ENCODE measurements around the gene JUP. TPM values are rescaled to one million over a fixed set of nuclear protein-coding genes. Genes with fewer than 3 reads are reported as not detected.
A peak's percentile ranks its signal among the peaks of the same experiment; 100 is the strongest.

Gene JUP
- total and polyA plus RNA-seq, 2 of the 13 experiments (the other 11 are each of a cell fraction or from before 2014, with no cell fraction given), result 12.1 to 20.6 TPM

- TF ChIP-seq CENPBD1 (CRISPR knock-in tag; IDR thresholded peaks at IDR 0.05; ENCODE audit: borderline replicate concordance, low read depth) (no peak), ZNF800 (CRISPR knock-in tag; IDR thresholded peaks at IDR 0.05) (no peak), SAFB2 (CRISPR knock-in tag; IDR thresholded peaks at IDR 0.05; ENCODE audit: borderline replicate concordance, low read depth) (no peak), PPARG (CRISPR knock-in tag; conservative IDR thresholded peaks at IDR 0.05) (no peak), ZNF713 (CRISPR knock-in tag; IDR thresholded peaks at IDR 0.05) (no peak), ZNF607 (CRISPR knock-in tag; IDR thresholded peaks at IDR 0.05; ENCODE audit: borderline replicate concordance) (no peak), ZNF652 (CRISPR knock-in tag; IDR thresholded peaks at IDR 0.05; ENCODE audit: borderline replicate concordance, low read depth) (no peak), ELF1 (CRISPR knock-in tag; IDR thresholded peaks at IDR 0.05) (no peak; the same call in none of the 2 replicates), ZZZ3 (CRISPR knock-in tag; IDR thresholded peaks at IDR 0.05; ENCODE audit: borderline replicate concordance) (0 out of 2 replicates have a peak, but pooled peaks have one; percentile 32), KLF16 (CRISPR knock-in tag; IDR thresholded peaks at IDR 0.05) (peak in 1 of 2 experiments; percentile 34; a peak in 1 of 4 replicates), KAT7 (CRISPR knock-in tag; IDR thresholded peaks at IDR 0.05; ENCODE audit: borderline replicate concordance) (no peak), NKX3-1 (CRISPR knock-in tag; IDR thresholded peaks at IDR 0.05) (no peak), POLR2AphosphoS5 (IDR thresholded peaks at IDR 0.05; ENCODE audit: low read depth, low read length) (peak; percentile 57), HINFP (CRISPR knock-in tag; IDR thresholded peaks at IDR 0.05; ENCODE audit: low read depth) (no peak), ZNF572 (CRISPR knock-in tag; IDR thresholded peaks at IDR 0.05) (no peak), ZBTB7B (CRISPR knock-in tag; IDR thresholded peaks at IDR 0.05) (no peak), KLF12 (CRISPR knock-in tag; IDR thresholded peaks at IDR 0.05; ENCODE audit: borderline replicate concordance) (no peak), ARNT2 (CRISPR knock-in tag; IDR thresholded peaks at IDR 0.05; ENCODE audit: low read depth) (peak; percentile 76; the same call in 1 of the 2 replicates)
- TF ChIP-seq, protein P1, sequence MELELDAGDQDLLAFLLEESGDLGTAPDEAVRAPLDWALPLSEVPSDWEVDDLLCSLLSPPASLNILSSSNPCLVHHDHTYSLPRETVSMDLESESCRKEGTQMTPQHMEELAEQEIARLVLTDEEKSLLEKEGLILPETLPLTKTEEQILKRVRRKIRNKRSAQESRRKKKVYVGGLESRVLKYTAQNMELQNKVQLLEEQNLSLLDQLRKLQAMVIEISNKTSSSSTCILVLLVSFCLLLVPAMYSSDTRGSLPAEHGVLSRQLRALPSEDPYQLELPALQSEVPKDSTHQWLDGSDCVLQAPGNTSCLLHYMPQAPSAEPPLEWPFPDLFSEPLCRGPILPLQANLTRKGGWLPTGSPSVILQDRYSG (CRISPR knock-in tag; IDR thresholded peaks at IDR 0.05), result peak; percentile 64; the same call in 1 of the 2 replicates
- TF ChIP-seq, protein P2, sequence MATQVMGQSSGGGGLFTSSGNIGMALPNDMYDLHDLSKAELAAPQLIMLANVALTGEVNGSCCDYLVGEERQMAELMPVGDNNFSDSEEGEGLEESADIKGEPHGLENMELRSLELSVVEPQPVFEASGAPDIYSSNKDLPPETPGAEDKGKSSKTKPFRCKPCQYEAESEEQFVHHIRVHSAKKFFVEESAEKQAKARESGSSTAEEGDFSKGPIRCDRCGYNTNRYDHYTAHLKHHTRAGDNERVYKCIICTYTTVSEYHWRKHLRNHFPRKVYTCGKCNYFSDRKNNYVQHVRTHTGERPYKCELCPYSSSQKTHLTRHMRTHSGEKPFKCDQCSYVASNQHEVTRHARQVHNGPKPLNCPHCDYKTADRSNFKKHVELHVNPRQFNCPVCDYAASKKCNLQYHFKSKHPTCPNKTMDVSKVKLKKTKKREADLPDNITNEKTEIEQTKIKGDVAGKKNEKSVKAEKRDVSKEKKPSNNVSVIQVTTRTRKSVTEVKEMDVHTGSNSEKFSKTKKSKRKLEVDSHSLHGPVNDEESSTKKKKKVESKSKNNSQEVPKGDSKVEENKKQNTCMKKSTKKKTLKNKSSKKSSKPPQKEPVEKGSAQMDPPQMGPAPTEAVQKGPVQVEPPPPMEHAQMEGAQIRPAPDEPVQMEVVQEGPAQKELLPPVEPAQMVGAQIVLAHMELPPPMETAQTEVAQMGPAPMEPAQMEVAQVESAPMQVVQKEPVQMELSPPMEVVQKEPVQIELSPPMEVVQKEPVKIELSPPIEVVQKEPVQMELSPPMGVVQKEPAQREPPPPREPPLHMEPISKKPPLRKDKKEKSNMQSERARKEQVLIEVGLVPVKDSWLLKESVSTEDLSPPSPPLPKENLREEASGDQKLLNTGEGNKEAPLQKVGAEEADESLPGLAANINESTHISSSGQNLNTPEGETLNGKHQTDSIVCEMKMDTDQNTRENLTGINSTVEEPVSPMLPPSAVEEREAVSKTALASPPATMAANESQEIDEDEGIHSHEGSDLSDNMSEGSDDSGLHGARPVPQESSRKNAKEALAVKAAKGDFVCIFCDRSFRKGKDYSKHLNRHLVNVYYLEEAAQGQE (IDR thresholded peaks at IDR 0.05; ENCODE audit: borderline replicate concordance in 1 of 2, low read depth in 1 of 2, low read length in 2 of 2), result peak in 1 of 2 experiments; percentile 45; a peak in 2 of 4 replicates
Measured at GRCh38 chr17:41812381-41813151, 26.1 kb upstream of the JUP start, which contains the start of gene FKBP10 (continued).
